ENCODE data around the gene UBE2Z. TPM values are rescaled to one million over a fixed set of nuclear protein-coding genes. Genes with fewer than 3 reads are reported as not detected.
A peak's percentile ranks its signal among the peaks of the same experiment; 100 is the strongest.

Gene UBE2Z
- total and polyA plus RNA-seq, 2 of the 13 experiments (the other 11 are each of a cell fraction or from before 2014, with no cell fraction given) = 63.2 to 122 TPM

GRCh38 chr17:48954300-48954755, 46.1 kb downstream of the UBE2Z start (continued):
- no peak for TF ChIP-seq TRIM22 (IDR thresholded peaks at IDR 0.05)
- no peak for TF ChIP-seq POLR2A (IDR thresholded peaks at IDR 0.05; ENCODE audit: insufficient read depth in 1 of 2, low read depth in 2 of 2, low read length in 2 of 2)
- TF ChIP-seq MXD3 (CRISPR knock-in tag; IDR thresholded peaks at IDR 0.05) = no peak
- TF ChIP-seq ZNF10 (CRISPR knock-in tag; IDR thresholded peaks at IDR 0.05; ENCODE audit: borderline replicate concordance, low read depth) = no peak
- TF ChIP-seq MYPOP (CRISPR knock-in tag; IDR thresholded peaks at IDR 0.05) = no peak
- peak in 1 of 2 experiments; percentile 51; a peak in 1 of 4 replicates for TF ChIP-seq NR2F1 (CRISPR knock-in tag; IDR thresholded peaks at IDR 0.05)
- TF ChIP-seq ZFAT (CRISPR knock-in tag; conservative IDR thresholded peaks at IDR 0.05) = no peak
- no peak for TF ChIP-seq SETDB1 (CRISPR knock-in tag; IDR thresholded peaks at IDR 0.05; ENCODE audit: borderline replicate concordance)
- TF ChIP-seq PHF20 (CRISPR knock-in tag; IDR thresholded peaks at IDR 0.05) = no peak
- TF ChIP-seq ZNF180 (CRISPR knock-in tag; IDR thresholded peaks at IDR 0.05; ENCODE audit: borderline replicate concordance, low read depth) = no peak
- TF ChIP-seq TBL1XR1 (IDR thresholded peaks at IDR 0.05; ENCODE audit: borderline replicate concordance, low read length, partially characterized antibody) = no peak
- no peak for TF ChIP-seq ZNF567 (CRISPR knock-in tag; IDR thresholded peaks at IDR 0.05; ENCODE audit: borderline replicate concordance)
- TF ChIP-seq SSRP1 (CRISPR knock-in tag; IDR thresholded peaks at IDR 0.05) = no peak
- TF ChIP-seq ATF2 (CRISPR knock-in tag; IDR thresholded peaks at IDR 0.05) = no peak
- no peak for TF ChIP-seq SMYD3 (CRISPR knock-in tag; IDR thresholded peaks at IDR 0.05)
- TF ChIP-seq ZNF746 (CRISPR knock-in tag; IDR thresholded peaks at IDR 0.05) = no peak
- TF ChIP-seq TMF1 (CRISPR knock-in tag; IDR thresholded peaks at IDR 0.05; ENCODE audit: low read depth) = no peak
- TF ChIP-seq ETS1 (CRISPR knock-in tag; IDR thresholded peaks at IDR 0.05) = no peak
- TF ChIP-seq GPBP1L1 (CRISPR knock-in tag; IDR thresholded peaks at IDR 0.05) = no peak
- TF ChIP-seq ZBTB46 (CRISPR knock-in tag; IDR thresholded peaks at IDR 0.05; ENCODE audit: borderline replicate concordance) = no peak

All from HepG2 (cell line).